ENCODE measurements around the gene NFYA.

NFYA gene

DNA sequence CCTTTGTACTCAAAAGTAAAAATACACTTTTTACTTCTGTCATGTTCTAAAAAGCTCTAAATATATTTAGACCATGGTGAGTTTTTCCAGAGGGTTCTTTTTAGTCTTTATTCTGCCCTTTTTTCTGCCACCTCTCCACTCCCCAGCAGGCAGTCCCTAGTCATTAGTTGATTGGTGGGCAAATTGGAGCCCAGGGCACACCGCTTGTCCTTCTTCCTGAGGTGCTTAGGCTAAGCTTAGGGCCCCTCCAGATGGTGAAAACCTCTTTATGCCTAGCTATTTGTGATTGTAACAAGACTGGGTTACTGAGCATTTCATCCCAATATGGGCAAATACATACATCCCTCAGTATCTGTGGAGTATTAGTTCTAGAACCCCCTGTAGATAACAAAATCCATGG is 75.1 kb downstream of the NFYA start:
- TF ChIP-seq, protein P1, sequence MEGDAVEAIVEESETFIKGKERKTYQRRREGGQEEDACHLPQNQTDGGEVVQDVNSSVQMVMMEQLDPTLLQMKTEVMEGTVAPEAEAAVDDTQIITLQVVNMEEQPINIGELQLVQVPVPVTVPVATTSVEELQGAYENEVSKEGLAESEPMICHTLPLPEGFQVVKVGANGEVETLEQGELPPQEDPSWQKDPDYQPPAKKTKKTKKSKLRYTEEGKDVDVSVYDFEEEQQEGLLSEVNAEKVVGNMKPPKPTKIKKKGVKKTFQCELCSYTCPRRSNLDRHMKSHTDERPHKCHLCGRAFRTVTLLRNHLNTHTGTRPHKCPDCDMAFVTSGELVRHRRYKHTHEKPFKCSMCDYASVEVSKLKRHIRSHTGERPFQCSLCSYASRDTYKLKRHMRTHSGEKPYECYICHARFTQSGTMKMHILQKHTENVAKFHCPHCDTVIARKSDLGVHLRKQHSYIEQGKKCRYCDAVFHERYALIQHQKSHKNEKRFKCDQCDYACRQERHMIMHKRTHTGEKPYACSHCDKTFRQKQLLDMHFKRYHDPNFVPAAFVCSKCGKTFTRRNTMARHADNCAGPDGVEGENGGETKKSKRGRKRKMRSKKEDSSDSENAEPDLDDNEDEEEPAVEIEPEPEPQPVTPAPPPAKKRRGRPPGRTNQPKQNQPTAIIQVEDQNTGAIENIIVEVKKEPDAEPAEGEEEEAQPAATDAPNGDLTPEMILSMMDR (IDR thresholded peaks at IDR 0.05; ENCODE audit: extremely low read depth, missing control alignments): no peak
- DNase-seq (ENCODE audit: low spot score): no peak

Data from GM20000 (cell line).